Measurements from ENCODE around the gene MAZ. TPM values are rescaled to one million over a fixed set of nuclear protein-coding genes. Genes with fewer than 3 reads are reported as not detected.
A peak's percentile ranks its signal among the peaks of the same experiment; 100 is the strongest.

MAZ gene
- total and polyA plus RNA-seq, 2 of the 13 experiments (the other 11 are each of a cell fraction or from before 2014, with no cell fraction given), result 203 to 277 TPM

DNA sequence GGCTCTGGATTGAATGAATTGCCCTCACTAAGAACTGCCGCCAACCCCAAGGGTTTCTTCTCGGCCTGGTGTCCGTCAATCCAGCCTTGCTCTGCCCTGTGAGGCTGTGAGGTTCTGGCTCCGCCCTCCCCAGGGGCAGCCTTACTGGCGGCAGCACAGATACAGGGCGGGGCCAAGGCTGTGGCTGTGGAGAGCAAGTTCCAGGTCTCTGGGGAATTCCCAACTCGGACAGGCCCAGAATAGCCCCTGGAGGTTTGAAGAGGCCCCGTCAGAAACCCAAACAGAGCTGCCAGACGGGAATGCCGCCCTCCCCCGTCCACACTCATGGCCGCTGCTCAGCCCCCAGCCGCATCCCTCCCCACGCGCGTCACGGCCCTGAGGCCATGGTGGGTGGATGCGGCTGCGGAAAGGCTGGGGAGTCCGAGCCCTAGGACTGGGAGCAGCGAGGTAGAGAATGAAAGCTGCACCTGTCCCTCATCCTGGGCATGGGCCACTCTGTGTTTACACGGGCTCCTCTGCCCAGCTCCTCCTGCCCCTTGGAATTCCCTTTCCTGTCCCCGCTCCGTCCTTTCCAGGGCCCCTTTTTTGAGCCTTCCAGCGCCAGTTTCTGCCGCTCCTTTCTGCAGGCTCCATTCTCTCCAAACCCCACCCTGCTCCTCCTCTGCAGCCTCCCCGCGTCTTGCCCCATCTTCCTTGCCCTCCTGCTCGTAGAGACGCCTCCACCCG lies 5.0 kb downstream of the MAZ start (continued):
- no peak for TF ChIP-seq ATRX (CRISPR knock-in tag; IDR thresholded peaks at IDR 0.05; ENCODE audit: borderline replicate concordance)
- no peak for TF ChIP-seq ZBTB21 (CRISPR knock-in tag; IDR thresholded peaks at IDR 0.05)
- no peak for TF ChIP-seq ZNF354B (CRISPR knock-in tag; IDR thresholded peaks at IDR 0.05)
- TF ChIP-seq, protein P1, sequence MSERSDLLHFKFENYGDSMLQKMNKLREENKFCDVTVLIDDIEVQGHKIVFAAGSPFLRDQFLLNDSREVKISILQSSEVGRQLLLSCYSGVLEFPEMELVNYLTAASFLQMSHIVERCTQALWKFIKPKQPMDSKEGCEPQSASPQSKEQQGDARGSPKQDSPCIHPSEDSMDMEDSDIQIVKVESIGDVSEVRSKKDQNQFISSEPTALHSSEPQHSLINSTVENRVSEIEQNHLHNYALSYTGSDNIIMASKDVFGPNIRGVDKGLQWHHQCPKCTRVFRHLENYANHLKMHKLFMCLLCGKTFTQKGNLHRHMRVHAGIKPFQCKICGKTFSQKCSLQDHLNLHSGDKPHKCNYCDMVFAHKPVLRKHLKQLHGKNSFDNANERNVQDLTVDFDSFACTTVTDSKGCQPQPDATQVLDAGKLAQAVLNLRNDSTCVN (CRISPR knock-in tag; IDR thresholded peaks at IDR 0.05; ENCODE audit: borderline replicate concordance), result no peak; the same call in none of the 2 replicates
- no peak for TF ChIP-seq SOX5 (CRISPR knock-in tag; IDR thresholded peaks at IDR 0.05; ENCODE audit: borderline replicate concordance)
- TF ChIP-seq PRMT3 (CRISPR knock-in tag; IDR thresholded peaks at IDR 0.05; ENCODE audit: borderline replicate concordance, low read depth), result no peak
- no peak; the same call in 1 of the 2 replicates for TF ChIP-seq ZNF724P (CRISPR knock-in tag; IDR thresholded peaks at IDR 0.05; ENCODE audit: borderline replicate concordance)
- peak; percentile 64 for TF ChIP-seq TP53 (CRISPR knock-in tag; conservative IDR thresholded peaks at IDR 0.05)
- no peak; the same call in 1 of the 2 replicates for TF ChIP-seq ZNF776 (CRISPR knock-in tag; IDR thresholded peaks at IDR 0.05)
- TF ChIP-seq ZNF672 (CRISPR knock-in tag; IDR thresholded peaks at IDR 0.05), result no peak
- TF ChIP-seq ZNF790 (CRISPR knock-in tag; IDR thresholded peaks at IDR 0.05; ENCODE audit: borderline replicate concordance), result no peak
- TF ChIP-seq, protein P2, sequence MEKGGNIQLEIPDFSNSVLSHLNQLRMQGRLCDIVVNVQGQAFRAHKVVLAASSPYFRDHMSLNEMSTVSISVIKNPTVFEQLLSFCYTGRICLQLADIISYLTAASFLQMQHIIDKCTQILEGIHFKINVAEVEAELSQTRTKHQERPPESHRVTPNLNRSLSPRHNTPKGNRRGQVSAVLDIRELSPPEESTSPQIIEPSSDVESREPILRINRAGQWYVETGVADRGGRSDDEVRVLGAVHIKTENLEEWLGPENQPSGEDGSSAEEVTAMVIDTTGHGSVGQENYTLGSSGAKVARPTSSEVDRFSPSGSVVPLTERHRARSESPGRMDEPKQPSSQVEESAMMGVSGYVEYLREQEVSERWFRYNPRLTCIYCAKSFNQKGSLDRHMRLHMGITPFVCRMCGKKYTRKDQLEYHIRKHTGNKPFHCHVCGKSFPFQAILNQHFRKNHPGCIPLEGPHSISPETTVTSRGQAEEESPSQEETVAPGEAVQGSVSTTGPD (CRISPR knock-in tag; IDR thresholded peaks at IDR 0.05), result 0 out of 2 replicates have a peak, but pooled peaks have one; percentile 64
- TF ChIP-seq, protein P3, sequence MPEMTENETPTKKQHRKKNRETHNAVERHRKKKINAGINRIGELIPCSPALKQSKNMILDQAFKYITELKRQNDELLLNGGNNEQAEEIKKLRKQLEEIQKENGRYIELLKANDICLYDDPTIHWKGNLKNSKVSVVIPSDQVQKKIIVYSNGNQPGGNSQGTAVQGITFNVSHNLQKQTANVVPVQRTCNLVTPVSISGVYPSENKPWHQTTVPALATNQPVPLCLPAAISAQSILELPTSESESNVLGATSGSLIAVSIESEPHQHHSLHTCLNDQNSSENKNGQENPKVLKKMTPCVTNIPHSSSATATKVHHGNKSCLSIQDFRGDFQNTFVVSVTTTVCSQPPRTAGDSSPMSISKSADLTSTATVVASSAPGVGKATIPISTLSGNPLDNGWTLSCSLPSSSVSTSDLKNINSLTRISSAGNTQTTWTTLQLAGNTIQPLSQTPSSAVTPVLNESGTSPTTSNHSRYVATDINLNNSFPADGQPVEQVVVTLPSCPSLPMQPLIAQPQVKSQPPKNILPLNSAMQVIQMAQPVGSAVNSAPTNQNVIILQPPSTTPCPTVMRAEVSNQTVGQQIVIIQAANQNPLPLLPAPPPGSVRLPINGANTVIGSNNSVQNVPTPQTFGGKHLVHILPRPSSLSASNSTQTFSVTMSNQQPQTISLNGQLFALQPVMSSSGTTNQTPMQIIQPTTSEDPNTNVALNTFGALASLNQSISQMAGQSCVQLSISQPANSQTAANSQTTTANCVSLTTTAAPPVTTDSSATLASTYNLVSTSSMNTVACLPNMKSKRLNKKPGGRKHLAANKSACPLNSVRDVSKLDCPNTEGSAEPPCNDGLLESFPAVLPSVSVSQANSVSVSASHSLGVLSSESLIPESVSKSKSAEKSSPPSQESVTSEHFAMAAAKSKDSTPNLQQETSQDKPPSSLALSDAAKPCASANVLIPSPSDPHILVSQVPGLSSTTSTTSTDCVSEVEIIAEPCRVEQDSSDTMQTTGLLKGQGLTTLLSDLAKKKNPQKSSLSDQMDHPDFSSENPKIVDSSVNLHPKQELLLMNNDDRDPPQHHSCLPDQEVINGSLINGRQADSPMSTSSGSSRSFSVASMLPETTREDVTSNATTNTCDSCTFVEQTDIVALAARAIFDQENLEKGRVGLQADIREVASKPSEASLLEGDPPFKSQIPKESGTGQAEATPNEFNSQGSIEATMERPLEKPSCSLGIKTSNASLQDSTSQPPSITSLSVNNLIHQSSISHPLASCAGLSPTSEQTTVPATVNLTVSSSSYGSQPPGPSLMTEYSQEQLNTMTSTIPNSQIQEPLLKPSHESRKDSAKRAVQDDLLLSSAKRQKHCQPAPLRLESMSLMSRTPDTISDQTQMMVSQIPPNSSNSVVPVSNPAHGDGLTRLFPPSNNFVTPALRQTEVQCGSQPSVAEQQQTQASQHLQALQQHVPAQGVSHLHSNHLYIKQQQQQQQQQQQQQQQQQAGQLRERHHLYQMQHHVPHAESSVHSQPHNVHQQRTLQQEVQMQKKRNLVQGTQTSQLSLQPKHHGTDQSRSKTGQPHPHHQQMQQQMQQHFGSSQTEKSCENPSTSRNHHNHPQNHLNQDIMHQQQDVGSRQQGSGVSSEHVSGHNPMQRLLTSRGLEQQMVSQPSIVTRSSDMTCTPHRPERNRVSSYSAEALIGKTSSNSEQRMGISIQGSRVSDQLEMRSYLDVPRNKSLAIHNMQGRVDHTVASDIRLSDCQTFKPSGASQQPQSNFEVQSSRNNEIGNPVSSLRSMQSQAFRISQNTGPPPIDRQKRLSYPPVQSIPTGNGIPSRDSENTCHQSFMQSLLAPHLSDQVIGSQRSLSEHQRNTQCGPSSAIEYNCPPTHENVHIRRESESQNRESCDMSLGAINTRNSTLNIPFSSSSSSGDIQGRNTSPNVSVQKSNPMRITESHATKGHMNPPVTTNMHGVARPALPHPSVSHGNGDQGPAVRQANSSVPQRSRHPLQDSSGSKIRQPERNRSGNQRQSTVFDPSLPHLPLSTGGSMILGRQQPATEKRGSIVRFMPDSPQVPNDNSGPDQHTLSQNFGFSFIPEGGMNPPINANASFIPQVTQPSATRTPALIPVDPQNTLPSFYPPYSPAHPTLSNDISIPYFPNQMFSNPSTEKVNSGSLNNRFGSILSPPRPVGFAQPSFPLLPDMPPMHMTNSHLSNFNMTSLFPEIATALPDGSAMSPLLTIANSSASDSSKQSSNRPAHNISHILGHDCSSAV (CRISPR knock-in tag; IDR thresholded peaks at IDR 0.05; ENCODE audit: borderline replicate concordance), result no peak
- TF ChIP-seq ZSCAN31 (CRISPR knock-in tag; IDR thresholded peaks at IDR 0.05; ENCODE audit: low read depth), result peak; percentile 95
- no peak for TF ChIP-seq ASH2L (IDR thresholded peaks at IDR 0.05; ENCODE audit: insufficient read length, low read depth, low read length)
- TF ChIP-seq, protein P4, sequence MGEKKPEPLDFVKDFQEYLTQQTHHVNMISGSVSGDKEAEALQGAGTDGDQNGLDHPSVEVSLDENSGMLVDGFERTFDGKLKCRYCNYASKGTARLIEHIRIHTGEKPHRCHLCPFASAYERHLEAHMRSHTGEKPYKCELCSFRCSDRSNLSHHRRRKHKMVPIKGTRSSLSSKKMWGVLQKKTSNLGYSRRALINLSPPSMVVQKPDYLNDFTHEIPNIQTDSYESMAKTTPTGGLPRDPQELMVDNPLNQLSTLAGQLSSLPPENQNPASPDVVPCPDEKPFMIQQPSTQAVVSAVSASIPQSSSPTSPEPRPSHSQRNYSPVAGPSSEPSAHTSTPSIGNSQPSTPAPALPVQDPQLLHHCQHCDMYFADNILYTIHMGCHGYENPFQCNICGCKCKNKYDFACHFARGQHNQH (CRISPR knock-in tag; IDR thresholded peaks at IDR 0.05), result no peak

All from HepG2 (cell line).